Mesendoderm (in vitro differentiated cells): ENCODE data around the gene TXLNB.
"Not testable (repeated sequence)": the region's sequence is repeated elsewhere in the genome, so short reads cannot be mapped to it uniquely, and the experiment has no call there.

Source experiments
- DNase-seq: peaks from one replicate; pipeline ENCODE4 v3.0.0; 2013
- H2AK5ac ChIP-seq: 2 replicates; pipeline ENCODE4 v1.6.1; 2013; ENCODE audit warnings: low read length, inconsistent platforms
- H2BK120ac ChIP-seq: 2 replicates; pipeline ENCODE4 v1.6.1; 2013; ENCODE audit warnings: low read depth, mild to moderate bottlenecking, low read length, moderate library complexity, mixed read lengths
- H2BK15ac ChIP-seq: replicated peaks from 2 replicates; pipeline ENCODE4 v1.6.1; 2013; ENCODE audit warnings: low read depth, mild to moderate bottlenecking, moderate library complexity
- H2BK5ac ChIP-seq: 2 replicates; pipeline ENCODE4 v1.6.1; 2013; ENCODE audit warnings: low read length, inconsistent platforms
- H3K18ac ChIP-seq: 2 replicates; pipeline ENCODE4 v1.6.1; 2013; ENCODE audit warnings: mild to moderate bottlenecking, low read length, mixed read lengths
- H3K23ac ChIP-seq: one replicate; pipeline ENCODE4 v1.6.1; 2013; ENCODE audit warnings: low read length
- H3K27ac ChIP-seq: 2 replicates; pipeline ENCODE4 v1.5.1; 2013; ENCODE audit warnings: low read depth, mild to moderate bottlenecking, inconsistent platforms, low read length, moderate library complexity
- H3K27me3 ChIP-seq: 2 replicates; pipeline ENCODE4 v1.6.1; 2013; ENCODE audit warnings: low read length, control low read depth, mild to moderate bottlenecking, inconsistent platforms; ENCODE audit not compliant: insufficient read depth, poor library complexity
- H3K36me3 ChIP-seq: 2 replicates; pipeline ENCODE4 v1.6.1; 2013; ENCODE audit warnings: low read length, inconsistent platforms; ENCODE audit not compliant: control insufficient read depth, insufficient read depth
- H3K4ac ChIP-seq: one replicate; pipeline ENCODE4 v1.6.1; 2013; ENCODE audit warnings: low read depth, mild to moderate bottlenecking, low read length, moderate library complexity
- H3K4me1 ChIP-seq: 2 replicates; pipeline ENCODE4 v1.6.1; 2013; ENCODE audit warnings: low read depth, low read length, inconsistent platforms; ENCODE audit not compliant: control insufficient read depth
- H3K4me2 ChIP-seq: 2 replicates; pipeline ENCODE4 v1.6.1; 2013; ENCODE audit warnings: low read length
- H3K4me3 ChIP-seq: 2 replicates; pipeline ENCODE4 v1.5.1; 2013; ENCODE audit warnings: mild to moderate bottlenecking, low read length
- H3K56ac ChIP-seq: one replicate; pipeline ENCODE4 v1.6.1; 2013; ENCODE audit warnings: low read length
- H3K79me1 ChIP-seq: 2 replicates; pipeline ENCODE4 v1.6.1; 2013; ENCODE audit warnings: low read length, inconsistent platforms
- H3K79me2 ChIP-seq: 2 replicates; pipeline ENCODE4 v1.6.1; 2013; ENCODE audit warnings: mild to moderate bottlenecking, low read length; ENCODE audit not compliant: control insufficient read depth, insufficient read depth
- H3K9ac ChIP-seq: 2 replicates; pipeline ENCODE4 v1.6.1; 2013; ENCODE audit warnings: low read length, inconsistent platforms
- H4K5ac ChIP-seq: one replicate; pipeline ENCODE4 v1.6.1; 2013; ENCODE audit warnings: low read length
- H4K8ac ChIP-seq: one replicate; pipeline ENCODE4 v1.6.1; 2013; ENCODE audit warnings: low read depth, mild to moderate bottlenecking, control low read depth, low read length, moderate library complexity
- WGBS: extraction: QIAGEN DNeasy Blood & Tissue Kit; methylation state at CpG from one replicate; pipeline ENCODE4 v1.1.7; 2013; ENCODE audit warnings: low lambda C conversion rate, missing lambda C conversion rate; ENCODE audit not compliant: insufficient coverage; ENCODE audit errors: extremely low coverage; 5-methylcytosine and 5-hydroxymethylcytosine counted together

TXLNB gene

DNA sequence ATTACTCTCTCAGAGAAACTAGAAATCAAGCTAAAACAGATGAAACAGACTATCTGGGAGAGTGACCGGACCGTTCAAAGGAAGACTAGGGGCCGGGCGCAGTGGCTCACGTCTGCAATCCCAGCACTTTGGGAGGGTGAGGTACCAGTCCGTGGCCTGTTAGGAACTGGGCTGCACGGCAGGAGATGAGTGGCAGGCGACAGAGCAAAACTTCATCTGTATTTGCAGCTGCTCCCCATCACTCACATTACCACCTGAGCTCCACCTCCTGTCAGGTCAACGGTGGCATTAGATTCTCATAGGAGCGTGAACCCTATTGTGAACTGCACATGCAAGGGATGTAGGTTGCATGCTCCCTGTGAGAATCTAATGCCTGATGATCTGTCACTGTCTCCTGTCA lies 5.4 kb downstream of the TXLNB start:
- DNase-seq, H3K4me3 ChIP-seq, H3K23ac ChIP-seq, H3K36me3 ChIP-seq, H2BK15ac ChIP-seq, H4K8ac ChIP-seq, H3K4me1 ChIP-seq, H2BK120ac ChIP-seq, H3K79me2 ChIP-seq, H4K5ac ChIP-seq, H3K4ac ChIP-seq, H3K27ac ChIP-seq, H3K56ac ChIP-seq, H3K9ac ChIP-seq, H3K4me2 ChIP-seq, H2AK5ac ChIP-seq, H3K27me3 ChIP-seq, H3K18ac ChIP-seq, H3K79me1 ChIP-seq, H2BK5ac ChIP-seq: not testable (repeated sequence)
- WGBS = no CpG with 5 or more reads among the region's 10 CpGs

DNA sequence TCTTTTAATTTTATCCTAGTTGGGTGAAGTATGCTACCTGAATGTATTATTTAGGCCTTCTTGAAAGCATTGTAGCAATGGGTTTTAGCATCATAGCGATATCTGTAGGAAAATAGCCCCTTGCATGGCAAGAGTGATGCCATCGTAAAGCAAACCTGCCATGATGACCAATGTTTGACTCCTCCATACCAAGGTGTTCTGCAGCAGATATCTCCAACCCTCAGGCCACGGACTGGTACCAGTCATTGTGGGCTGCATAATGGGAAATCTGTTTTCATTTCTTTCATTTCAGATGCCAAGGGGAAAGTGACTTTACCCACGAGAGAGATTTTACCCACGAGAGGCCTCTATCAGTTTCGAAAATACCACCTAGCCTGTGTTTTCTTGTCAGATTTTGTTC lies 6.2 kb downstream of the TXLNB start:
- Histone ChIP-seq H3K4me3 (no peak overlapping the region), H3K79me2 (no peaks in the 10 kb centered on the region), H4K8ac (no peak overlapping the region), H4K5ac (no peak overlapping the region), H3K79me1 (no peaks in the 10 kb centered on the region), H2AK5ac (no peak overlapping the region), H2BK5ac (no peak overlapping the region), H3K4me2 (no peak overlapping the region), H3K4me1 (no peaks in the 10 kb centered on the region), H3K4ac (no peak overlapping the region), H3K18ac (no peak overlapping the region), H2BK15ac (no peak overlapping the region), H3K9ac (no peak overlapping the region), H3K27me3 (no peaks in the 10 kb centered on the region), H2BK120ac (no peak overlapping the region), H3K36me3 (no peaks in the 10 kb centered on the region), H3K23ac (no peak overlapping the region), H3K56ac (no peak overlapping the region), H3K27ac (no peak overlapping the region)
- WGBS = no CpG with 5 or more reads among the region's 6 CpGs
- DNase-seq = no peak

DNA sequence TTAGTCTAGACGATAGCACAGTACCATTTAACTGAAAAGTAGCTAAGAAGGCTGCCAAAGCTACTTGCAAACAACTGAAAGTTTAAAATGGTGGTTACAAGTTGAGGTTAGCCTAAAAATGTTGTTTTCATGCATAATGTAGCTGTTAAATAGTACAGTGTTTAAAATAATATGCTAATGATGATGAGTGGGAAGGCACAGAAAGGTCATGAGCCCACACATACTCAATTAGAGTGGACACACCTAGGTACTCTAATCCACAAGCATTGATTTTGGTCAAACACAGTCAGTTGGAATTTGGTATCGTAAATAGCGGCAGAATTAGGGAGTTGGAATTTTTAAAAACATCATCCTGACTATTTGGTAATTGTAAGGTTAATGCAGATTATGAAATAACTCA lies 7.0 kb downstream of the TXLNB start:
- Histone ChIP-seq H3K18ac (no peak overlapping the region), H4K8ac (no peak overlapping the region), H2BK5ac (no peak overlapping the region), H3K4me1 (no peaks in the 10 kb centered on the region), H3K27me3 (no peaks in the 10 kb centered on the region), H2AK5ac (no peak overlapping the region), H3K4me2 (no peak overlapping the region), H3K9ac (no peak overlapping the region), H3K23ac (no peak overlapping the region), H3K79me2 (no peaks in the 10 kb centered on the region), H3K27ac (no peak overlapping the region), H2BK120ac (no peak overlapping the region), H3K79me1 (no peaks in the 10 kb centered on the region), H3K56ac (no peak overlapping the region), H3K4me3 (no peak overlapping the region), H4K5ac (no peak overlapping the region), H2BK15ac (no peak overlapping the region), H3K4ac (no peak overlapping the region), H3K36me3 (no peaks in the 10 kb centered on the region)
- WGBS = no CpG with 5 or more reads among the region's 3 CpGs
- DNase-seq = no peak

DNA sequence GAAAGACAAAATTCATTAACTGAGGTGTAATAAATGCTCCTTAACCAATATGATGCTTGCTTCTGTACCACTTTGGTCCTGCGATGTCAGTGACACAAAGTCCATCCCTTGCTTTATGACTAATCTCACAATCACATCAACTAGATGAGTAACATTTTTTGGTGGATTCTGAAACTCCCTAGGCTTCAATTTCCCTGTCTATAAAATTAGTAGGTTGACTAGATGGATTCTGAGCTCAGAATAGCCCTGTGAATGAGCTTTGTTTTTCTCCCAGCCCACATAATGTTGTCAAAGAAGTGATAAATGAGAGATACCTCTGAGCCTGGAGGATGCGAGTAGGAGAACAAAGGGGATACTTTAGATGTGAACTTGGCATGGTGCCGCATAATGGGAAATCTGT lies 9.1 kb downstream of the TXLNB start:
- Histone ChIP-seq H3K9ac (no peak overlapping the region), H3K79me2 (no peaks in the 10 kb centered on the region), H3K4me3 (no peak overlapping the region), H3K18ac (no peak overlapping the region), H4K8ac (no peak overlapping the region), H3K79me1 (no peaks in the 10 kb centered on the region), H3K23ac (no peak overlapping the region), H3K4ac (no peak overlapping the region), H2BK15ac (no peak overlapping the region), H3K27me3 (no peaks in the 10 kb centered on the region), H3K56ac (no peak overlapping the region), H3K36me3 (no peaks in the 10 kb centered on the region), H3K4me2 (no peak overlapping the region), H2BK5ac (no peak overlapping the region), H3K4me1 (no peaks in the 10 kb centered on the region), H2AK5ac (no peak overlapping the region), H3K27ac (no peak overlapping the region), H2BK120ac (no peak overlapping the region), H4K5ac (no peak overlapping the region)
- WGBS = no CpG with 5 or more reads among the region's 3 CpGs
- no peak for DNase-seq

DNA sequence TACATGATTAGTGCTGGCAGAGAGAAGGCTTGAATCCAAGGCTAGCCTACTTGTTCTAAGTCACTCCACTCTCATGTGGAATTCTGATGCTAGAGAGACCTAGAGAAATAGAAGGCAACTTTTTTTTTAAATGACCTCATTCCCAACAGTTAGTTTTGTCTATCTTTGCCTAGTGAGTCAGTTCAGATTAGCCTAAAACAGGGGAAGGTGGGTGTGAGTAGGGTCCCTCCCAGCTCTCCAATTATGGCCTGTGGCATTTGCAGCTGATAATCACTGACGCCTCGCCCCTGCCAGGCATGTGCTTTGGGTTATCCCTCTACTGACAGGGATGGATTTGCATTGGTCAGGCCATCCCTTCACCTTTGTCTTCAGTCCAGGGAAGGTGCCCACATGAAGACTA lies 13.6 kb downstream of the TXLNB start:
- Histone ChIP-seq H3K36me3 (no peaks in the 10 kb centered on the region), H3K9ac (no peak overlapping the region), H4K8ac (no peak overlapping the region), H3K27ac (no peak overlapping the region), H3K18ac (no peak overlapping the region), H3K4me2 (no peak overlapping the region), H2BK15ac (no peak overlapping the region), H3K23ac (no peak overlapping the region), H3K4ac (no peak overlapping the region), H3K27me3 (no peaks in the 10 kb centered on the region), H2BK5ac (no peak overlapping the region), H3K79me1 (no peaks in the 10 kb centered on the region), H3K4me1 (no peaks in the 10 kb centered on the region), H2BK120ac (no peak overlapping the region), H3K56ac (no peak overlapping the region), H3K79me2 (no peaks in the 10 kb centered on the region), H2AK5ac (no peak overlapping the region), H4K5ac (no peak overlapping the region), H3K4me3 (no peak overlapping the region)
- no CpG with 5 or more reads among the region's 2 CpGs for WGBS
- peak; percentile 81 for DNase-seq

DNA sequence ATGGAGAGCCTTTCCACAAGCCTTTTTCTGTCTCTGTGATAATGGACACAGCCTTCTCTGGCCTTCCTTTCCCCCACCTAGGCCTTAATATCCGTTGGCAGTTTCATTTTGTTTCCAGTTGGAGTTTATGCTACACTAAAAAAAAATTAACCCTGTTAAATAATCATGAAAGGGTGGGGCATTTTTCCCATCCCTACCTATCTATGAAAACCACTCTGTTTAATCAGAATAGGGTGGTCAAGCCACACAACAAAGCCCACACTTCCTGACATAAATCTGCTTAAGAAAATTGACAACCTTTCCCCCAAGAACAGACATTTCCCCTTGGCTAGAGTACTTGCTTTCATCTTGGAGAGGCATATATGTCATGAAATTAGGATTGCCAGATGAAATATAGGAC lies 14.2 kb downstream of the TXLNB start:
- no peak for DNase-seq
- Histone ChIP-seq H3K36me3 (no peaks in the 10 kb centered on the region), H3K27me3 (no peaks in the 10 kb centered on the region), H3K4me1 (no peaks in the 10 kb centered on the region), H2BK5ac (no peak overlapping the region), H3K27ac (no peak overlapping the region), H3K79me1 (no peaks in the 10 kb centered on the region), H3K56ac (no peak overlapping the region), H3K9ac (no peak overlapping the region), H2BK15ac (no peak overlapping the region), H2BK120ac (no peak overlapping the region), H4K5ac (no peak overlapping the region), H3K4ac (no peak overlapping the region), H3K4me2 (no peak overlapping the region), H2AK5ac (no peak overlapping the region), H3K79me2 (no peaks in the 10 kb centered on the region), H4K8ac (no peak overlapping the region), H3K18ac (no peak overlapping the region), H3K4me3 (no peak overlapping the region), H3K23ac (no peak overlapping the region)
- no CpG with 5 or more reads among the region's 1 CpG for WGBS
